Endothelial cell of umbilical vein (primary cell): ENCODE measurements around the gene SHISA2. TPM values are rescaled to one million over a fixed set of nuclear protein-coding genes. Genes with fewer than 3 reads are reported as not detected.

Experiments used
- BruUV-seq: library from RNA; stranded (reverse); fragments of 400-500 nt; replicated peaks from 2 replicates; lab custom pipeline; 2021; lab: Mats Ljungman, UMichigan
- CTCF ChIA-PET: fragments of 300-600, 350-600 bp; sonication (Branson Sonifier 250); formaldehyde crosslinking; loops from one replicate; lab custom pipeline; 2021; ENCODE audit warnings: antibody characterized with exemption, inconsistent platforms; lab: Charles Lee
- POLR2A ChIA-PET: fragments of 300-600, 350-600 bp; sonication (Branson Sonifier 250); formaldehyde crosslinking; loops from one replicate; lab custom pipeline; 2021; ENCODE audit warnings: antibody characterized with exemption, inconsistent platforms; lab: Charles Lee
- DNase-seq: peaks from one replicate; pipeline ENCODE4 v3.0.0-alpha.2; 2011; ENCODE audit warnings: low read depth, low spot score
- FAIRE-seq: peaks from 2 replicates; lab custom pipeline; 2011; peaks lifted over from hg19 to GRCh38; lab: Jason Lieb, UNC
- H2AFZ ChIP-seq: 2 replicates; pipeline ENCODE4 v1.6.0; 2012; ENCODE audit warnings: low read depth, low read length, control low read depth, inconsistent platforms
- H3K27ac ChIP-seq: 2 replicates; pipeline ENCODE4 v1.5.1; 2011; ENCODE audit warnings: low read depth, mild to moderate bottlenecking, control low read depth, low read length, moderate library complexity; ENCODE audit not compliant: insufficient read depth
- H3K27me3 ChIP-seq, 2 experiments: 2 replicates each; pipeline versions ENCODE4 v1.6.0 to v1.6.1; 2011; ENCODE audit warnings: low read length in 2 of 2, mixed read lengths in 1 of 2; ENCODE audit not compliant: control insufficient read depth in 2 of 2, insufficient read depth in 2 of 2
- H3K36me3 ChIP-seq, 2 experiments: 2 replicates in 1 of 2; 3 replicates in 1 of 2; pipeline ENCODE4 v1.5.1; 2011; ENCODE audit warnings: low read length in 2 of 2, mild to moderate bottlenecking in 1 of 2, moderate library complexity in 1 of 2; ENCODE audit not compliant: control insufficient read depth in 2 of 2, insufficient read depth in 2 of 2; ENCODE audit errors: extremely low read depth in 1 of 2
- H3K4me1 ChIP-seq: 3 replicates; pipeline ENCODE4 v1.5.1; 2011; ENCODE audit warnings: mild to moderate bottlenecking, low read length; ENCODE audit not compliant: control insufficient read depth, insufficient read depth; ENCODE audit errors: extremely low read depth
- H3K4me2 ChIP-seq: 2 replicates; pipeline ENCODE4 v1.6.1; 2011; ENCODE audit warnings: low read length, control low read depth, mixed read lengths; ENCODE audit not compliant: insufficient read depth
- H3K4me3 ChIP-seq, 3 experiments: fragments of 200-600 bp in 1 of 3; sonication (generic), shearing (Covaris generic) in 1 of 3; replicated peaks in 1 of 3; 2 replicates each; pipeline ENCODE4 v1.5.1; 2011 to 2016; ENCODE audit warnings: control low read depth in 3 of 3, low read length in 3 of 3, mild to moderate bottlenecking in 2 of 3, inconsistent platforms in 1 of 3, low read depth in 1 of 3, moderate library complexity in 1 of 3; ENCODE audit not compliant: insufficient read depth in 1 of 3
- H3K79me2 ChIP-seq: 2 replicates; pipeline ENCODE4 v1.6.0; 2012; ENCODE audit warnings: low read length, inconsistent platforms; ENCODE audit not compliant: control insufficient read depth, insufficient read depth
- H3K9ac ChIP-seq: replicated peaks from 2 replicates; pipeline ENCODE3; 2011; ENCODE audit warnings: low read length, control low read depth; ENCODE audit not compliant: insufficient read depth; ENCODE audit errors: extremely low read depth
- H3K9me1 ChIP-seq: replicated peaks from 3 replicates; pipeline ENCODE4 v1.6.0; 2011; ENCODE audit warnings: mild to moderate bottlenecking, low read length; ENCODE audit not compliant: control insufficient read depth, insufficient read depth; ENCODE audit errors: extremely low read depth
- H3K9me3 ChIP-seq: replicated peaks from 2 replicates; pipeline ENCODE4 v1.5.1; 2012; ENCODE audit warnings: low read length, inconsistent platforms; ENCODE audit not compliant: control insufficient read depth, insufficient read depth
- H4K20me1 ChIP-seq: replicated peaks from 2 replicates; pipeline ENCODE3; 2011; ENCODE audit warnings: mild to moderate bottlenecking, low read length; ENCODE audit not compliant: control insufficient read depth, insufficient read depth; ENCODE audit errors: extremely low read depth
- CTCF ChIP-seq, 2 donors: IDR thresholded peaks; 1 replicate in 1 of 2; 2 replicates in 1 of 2; pipeline ENCODE4 v1.5.1; 2011; ENCODE audit warnings: low read length in 2 of 2, mild to moderate bottlenecking in 2 of 2, moderate library complexity in 2 of 2, control low read depth in 1 of 2, inconsistent platforms in 1 of 2, low read depth in 1 of 2; ENCODE audit not compliant: insufficient read depth in 1 of 2; ENCODE audit errors: extremely low read depth in 1 of 2
- EZH2 ChIP-seq: IDR thresholded peaks from 2 replicates; pipeline ENCODE4 v1.6.1; 2012; ENCODE audit warnings: borderline replicate concordance, low read depth, mild to moderate bottlenecking, moderate library complexity, low read length, inconsistent platforms; ENCODE audit not compliant: severe bottlenecking
- FOS ChIP-seq: IDR thresholded peaks from 2 replicates; pipeline ENCODE4 v1.6.1; 2011; ENCODE audit warnings: mild to moderate bottlenecking, low read length, moderate library complexity, borderline replicate concordance; ENCODE audit not compliant: insufficient read depth
- GATA2 ChIP-seq: IDR thresholded peaks from 2 replicates; pipeline ENCODE4 v1.7.0; 2011; ENCODE audit warnings: low read depth, mild to moderate bottlenecking, moderate library complexity, mixed read lengths, low read length; ENCODE audit not compliant: insufficient read length, insufficient read depth
- JUN ChIP-seq: IDR thresholded peaks from 2 replicates; pipeline ENCODE4 v1.6.1; 2011; ENCODE audit warnings: borderline replicate concordance, low read depth; ENCODE audit not compliant: insufficient read length, insufficient read depth
- MAX ChIP-seq: IDR thresholded peaks from 2 replicates; pipeline ENCODE4 v1.6.1; 2011; ENCODE audit not compliant: insufficient read depth, insufficient read length
- MYC ChIP-seq: IDR thresholded peaks from one replicate; pipeline ENCODE4 v1.6.1; 2011; ENCODE audit warnings: mild to moderate bottlenecking, low read depth, low read length
- POLR2A ChIP-seq: IDR thresholded peaks from 2 replicates; pipeline ENCODE4 v1.6.1; 2012; ENCODE audit warnings: low read depth, mild to moderate bottlenecking, control low read depth, low read length
- POLR2AphosphoS5 ChIP-seq: IDR thresholded peaks from 2 replicates; pipeline ENCODE4 v1.6.1; 2012; ENCODE audit warnings: low read depth, mild to moderate bottlenecking, control low read depth, low read length, moderate library complexity; ENCODE audit not compliant: insufficient read depth
- dilution Hi-C: fragments of 300-500 bp; cut with MboI; formaldehyde crosslinking; loops from one replicate; pipeline ENCODE4 v1.15.0; 2019; ENCODE audit warnings: low sequenced_read_pairs; ENCODE audit not compliant: extremely low pct_ligation_motif_present
- intact Hi-C: fragments of 100-400 bp; cut with micrococcal nuclease; formaldehyde crosslinking; loops from one replicate; pipeline ENCODE4 v1.10.0; 2022
- polyA plus RNA-seq, 4 experiments: library from polyadenylated mRNA; depleted of rRNA in 3 of 4; stranded (reverse) in 3 of 4; unstranded in 1 of 4; fragments of >200 nt; gene quantifications; 2 replicates each; pipeline versions ENCODE4 v1.2.1 to v1.2.3, GENCODE V29; 2011 to 2012; ENCODE audit warnings: missing spikeins in 1 of 4
- total RNA-seq: library from RNA; stranded (reverse); gene quantifications from 2 replicates; pipeline ENCODE4 v1.2.3, GENCODE V29; 2021

Gene SHISA2
- total and polyA plus RNA-seq, 2 donors (not counting 3 experiments of a cell fraction or from before 2014, with no cell fraction given): 1.5 to 2.5 TPM

- H3K4me1 ChIP-seq: peaks cover 38% of the 10 kb centered on the region
- no peaks in the 10 kb centered on the region for H3K36me3 ChIP-seq
- H3K4me2 ChIP-seq: no peak overlapping the region
- H3K79me2 ChIP-seq: no peaks in the 10 kb centered on the region
- H2AFZ ChIP-seq: peak overlapping the region; percentile 5
- no peak overlapping the region for H3K9ac ChIP-seq
- H3K27me3 ChIP-seq: no peaks in the 10 kb centered on the region
- TF ChIP-seq POLR2A (no peak), MAX (no peak), EZH2 (no peak), CTCF (IDR thresholded peaks at IDR 0.05; ENCODE audit: extremely low read depth in 1 of 2, insufficient read depth in 1 of 2, low read depth in 1 of 2, low read length in 2 of 2) (no peak), GATA2 (no peak), JUN (no peak), POLR2AphosphoS5 (no peak), FOS (no peak), MYC (no peak)
- POLR2A ChIA-PET: no interaction called here
- intact Hi-C loops: no loop called here
- DNase-seq (peak; percentile 82), FAIRE-seq (no peak)
- no peaks in the 10 kb centered on the region for H3K9me1 ChIP-seq
- CTCF ChIA-PET: interaction anchor here (0.7 to 1.9 kb wide), 4 partner anchors 18 to 43 kb away, joined by 3 to 6 read pairs (median 4); no protein-coding TSS in a partner anchor
- dilution Hi-C loops: no loop called here
- BruUV-seq: no TSS peak
- H3K27ac ChIP-seq: no peak overlapping the region
- no peaks in the 10 kb centered on the region for H4K20me1 ChIP-seq
- no peak overlapping the region for H3K4me3 ChIP-seq
- no peaks in the 10 kb centered on the region for H3K9me3 ChIP-seq
Measured at GRCh38 chr13:26024558-26024957, 27.3 kb downstream of the SHISA2 start.
